DOHH2 (cell line): ENCODE measurements around the gene SLAMF1.

Source experiments
- CTCF ChIP-seq: fragments of 200-600 bp; sonication (generic); IDR thresholded peaks from one replicate; pipeline ENCODE4 v1.5.1; 2014; ENCODE audit warnings: antibody characterized with exemption, mild to moderate bottlenecking, low read depth, low read length; ENCODE audit not compliant: poor library complexity, severe bottlenecking
- EZH2phosphoT487 ChIP-seq: fragments of 200-600 bp; sonication (generic); IDR thresholded peaks from 2 replicates; pipeline ENCODE4 v1.6.1; 2017; ENCODE audit warnings: borderline replicate concordance, mild to moderate bottlenecking, antibody characterized with exemption, low read length, moderate library complexity, mixed read lengths

- no peak for TF ChIP-seq EZH2phosphoT487
- TF ChIP-seq CTCF: no peak
Observed at GRCh38 chr1:160560806-160561205, 86.0 kb downstream of the SLAMF1 start.
